Measurements from ENCODE around the gene SYN1. TPM values are rescaled to one million over a fixed set of nuclear protein-coding genes. Genes with fewer than 3 reads are reported as not detected.
"Not testable (repeated sequence)": the region's sequence is repeated elsewhere in the genome, so short reads cannot be mapped to it uniquely, and the experiment has no call there.

Gene SYN1
- total RNA-seq (under 1 TPM; 0.09 to 0.33 TPM), polyA plus RNA-seq (1 to 10 TPM in 1 of 2 donors, under 1 TPM in 1; 0.86 to 2.5 TPM)

DNA sequence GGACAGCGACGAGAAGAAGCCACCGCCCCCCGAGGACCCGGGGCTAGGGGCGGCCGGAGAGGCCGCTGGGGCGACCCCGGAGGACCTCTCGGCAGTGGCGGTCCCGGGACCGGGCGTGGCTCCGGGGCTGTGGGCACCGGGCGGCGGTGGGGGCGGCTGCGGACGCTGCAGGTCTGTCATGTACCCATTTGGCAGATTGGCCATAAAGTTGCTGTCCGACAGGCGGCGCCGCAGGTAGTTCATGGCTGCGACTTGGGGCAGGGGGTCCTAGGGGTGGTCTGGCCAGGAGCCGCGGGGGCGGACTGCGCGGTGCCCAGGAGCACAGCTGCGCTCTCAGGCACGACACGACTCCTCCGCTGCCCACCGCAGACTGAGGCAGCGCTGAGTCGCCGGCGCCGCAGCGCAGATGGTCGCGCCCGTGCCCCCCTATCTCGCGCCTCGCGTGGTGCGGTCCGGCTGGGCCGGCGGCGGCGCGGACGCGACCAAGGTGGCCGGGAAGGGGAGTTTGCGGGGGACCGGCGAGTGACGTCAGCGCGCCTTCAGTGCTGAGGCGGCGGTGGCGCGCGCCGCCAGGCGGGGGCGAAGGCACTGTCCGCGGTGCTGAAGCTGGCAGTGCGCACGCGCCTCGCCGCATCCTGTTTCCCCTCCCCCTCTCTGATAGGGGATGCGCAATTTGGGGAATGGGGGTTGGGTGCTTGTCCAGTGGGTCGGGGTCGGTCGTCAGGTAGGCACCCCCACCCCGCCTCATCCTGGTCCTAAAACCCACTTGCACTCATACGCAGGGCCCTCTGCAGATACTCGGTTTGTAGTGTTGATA is at the start of gene SYN1:
Gene SYN1, minus strand, starts transcription at position 372 of the 817 bp plus-strand sequence. Its CDS starts 129 bp downstream, at position 243.
- DNase-seq (ENCODE audit: low spot score): peak; percentile 68
- H3K27ac ChIP-seq (ENCODE audit: low read depth in 1 of 2, low read length in 2 of 2): no peak within 1 kb of the TSS
- H3K9ac ChIP-seq (ENCODE audit: low read depth in 1 of 2, low read length in 2 of 2): no peak within 1 kb of the TSS
- peak within 1 kb of the TSS; percentile 29 to 43 (median 42) for H3K4me3 ChIP-seq (ENCODE audit: low read depth in 1 of 3, low read length in 3 of 3)
- WGBS: 3% methylated on average over 88 of the region's 88 CpGs
- H3K27me3 ChIP-seq (ENCODE audit: control insufficient read depth in 4 of 4, insufficient read depth in 4 of 4, low read length in 3 of 4): no peaks in the 10 kb centered on the region
- no peaks in the 10 kb centered on the region for H3K9me3 ChIP-seq (ENCODE audit: control insufficient read depth in 4 of 4, low read length in 3 of 4)
- no peak for TF ChIP-seq HNF4A (conservative IDR thresholded peaks at IDR 0.05)
- peak in 1 of 2 donors; percentile 11 for TF ChIP-seq RAD21 (IDR thresholded peaks at IDR 0.05)
- TF ChIP-seq REST (IDR thresholded peaks at IDR 0.05): peak; percentile 99
- TF ChIP-seq NR2F2 (IDR thresholded peaks at IDR 0.05): no peak
- no peak for TF ChIP-seq GABPA (IDR thresholded peaks at IDR 0.05 in 1 of 2, conservative IDR thresholded peaks at IDR 0.05 in 1 of 2)
- TF ChIP-seq, protein P1, sequence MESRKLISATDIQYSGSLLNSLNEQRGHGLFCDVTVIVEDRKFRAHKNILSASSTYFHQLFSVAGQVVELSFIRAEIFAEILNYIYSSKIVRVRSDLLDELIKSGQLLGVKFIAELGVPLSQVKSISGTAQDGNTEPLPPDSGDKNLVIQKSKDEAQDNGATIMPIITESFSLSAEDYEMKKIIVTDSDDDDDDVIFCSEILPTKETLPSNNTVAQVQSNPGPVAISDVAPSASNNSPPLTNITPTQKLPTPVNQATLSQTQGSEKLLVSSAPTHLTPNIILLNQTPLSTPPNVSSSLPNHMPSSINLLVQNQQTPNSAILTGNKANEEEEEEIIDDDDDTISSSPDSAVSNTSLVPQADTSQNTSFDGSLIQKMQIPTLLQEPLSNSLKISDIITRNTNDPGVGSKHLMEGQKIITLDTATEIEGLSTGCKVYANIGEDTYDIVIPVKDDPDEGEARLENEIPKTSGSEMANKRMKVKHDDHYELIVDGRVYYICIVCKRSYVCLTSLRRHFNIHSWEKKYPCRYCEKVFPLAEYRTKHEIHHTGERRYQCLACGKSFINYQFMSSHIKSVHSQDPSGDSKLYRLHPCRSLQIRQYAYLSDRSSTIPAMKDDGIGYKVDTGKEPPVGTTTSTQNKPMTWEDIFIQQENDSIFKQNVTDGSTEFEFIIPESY (IDR thresholded peaks at IDR 0.05): no peak
- no peak for TF ChIP-seq FOXA1 (IDR thresholded peaks at IDR 0.05)
- TF ChIP-seq EGR1 (IDR thresholded peaks at IDR 0.05; ENCODE audit: low read depth in 2 of 2): peak; percentile 82 to 90
- TF ChIP-seq YY1 (IDR thresholded peaks at IDR 0.05): no peak
- no peak for TF ChIP-seq ATF3 (IDR thresholded peaks at IDR 0.05)
- TF ChIP-seq RXRA (IDR thresholded peaks at IDR 0.05): no peak
- TF ChIP-seq MAX (IDR thresholded peaks at IDR 0.05): no peak
- no peaks in the 10 kb centered on the region for H3K36me3 ChIP-seq (ENCODE audit: control insufficient read depth in 4 of 4, insufficient read depth in 3 of 4, low read depth in 1 of 4, low read length in 3 of 4)
- peaks cover 0 to 4% (median 0%) of the 10 kb centered on the region in 4 donors for H3K4me1 ChIP-seq (ENCODE audit: control insufficient read depth in 4 of 4, insufficient read depth in 4 of 4, low read length in 3 of 4)

DNA sequence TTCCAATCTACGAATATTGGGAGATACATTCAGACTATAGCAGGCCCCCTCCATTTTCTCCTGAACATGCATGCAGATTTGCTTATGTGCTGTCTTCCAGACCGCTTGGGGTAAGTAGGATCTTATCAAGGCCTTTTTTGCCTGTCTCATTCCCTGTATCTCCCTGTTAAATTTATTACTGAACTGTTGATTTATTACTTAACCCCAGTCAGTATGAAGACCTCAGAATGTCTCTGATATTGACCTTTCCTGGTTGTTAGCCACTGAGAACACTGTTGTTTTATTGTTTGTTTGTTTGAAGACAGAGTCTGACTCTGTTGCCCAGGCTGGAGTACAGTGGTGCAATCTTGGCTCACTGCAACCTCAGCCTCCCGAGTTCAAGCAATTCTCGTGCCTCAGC is 46.1 kb upstream of the SYN1 start:
- H3K27me3 ChIP-seq (ENCODE audit: control insufficient read depth in 4 of 4, insufficient read depth in 4 of 4, low read length in 3 of 4); H3K27ac ChIP-seq (ENCODE audit: low read depth in 1 of 2, low read length in 2 of 2); DNase-seq (ENCODE audit: low spot score); H3K36me3 ChIP-seq (ENCODE audit: control insufficient read depth in 4 of 4, insufficient read depth in 3 of 4, low read depth in 1 of 4, low read length in 3 of 4); H3K9me3 ChIP-seq (ENCODE audit: control insufficient read depth in 4 of 4, low read length in 3 of 4); H3K4me1 ChIP-seq (ENCODE audit: control insufficient read depth in 4 of 4, insufficient read depth in 4 of 4, low read length in 3 of 4); H3K9ac ChIP-seq (ENCODE audit: low read depth in 1 of 2, low read length in 2 of 2); H3K4me3 ChIP-seq (ENCODE audit: low read depth in 1 of 3, low read length in 3 of 3): not testable (repeated sequence)
- 96% methylated on average over 4 of the region's 4 CpGs for WGBS
